HG03558 (cell line): ENCODE data around the gene CCDC50.

ENCODE experiments used
- ATAC-seq: cut with Tn5 transposase; IDR thresholded peaks from one replicate; pipeline ENCODE4 v1.9.1; 2021; ENCODE audit warnings: moderate number of reproducible peaks; ENCODE audit not compliant: unreplicated experiment; ENCODE audit errors: extremely low read depth

The CCDC50 gene

GRCh38 chr3:191412759-191413158 is 83.6 kb downstream of the CCDC50 start:
- ATAC-seq, result no peak

- ATAC-seq, result no peak
These were observed 85.1 kb downstream of the CCDC50 start for GRCh38 chr3:191414286-191414685.

GRCh38 chr3:191414732-191415131 is 85.5 kb downstream of the CCDC50 start:
- no peak for ATAC-seq

- no peak for ATAC-seq
These were observed 86.4 kb downstream of the CCDC50 start for GRCh38 chr3:191415566-191415965.

- ATAC-seq, result no peak
These were observed 88.2 kb downstream of the CCDC50 start for GRCh38 chr3:191417457-191417729.

GRCh38 chr3:191420771-191421170 is 91.6 kb downstream of the CCDC50 start:
- ATAC-seq, result no peak

GRCh38 chr3:191424881-191425280 is 95.7 kb downstream of the CCDC50 start:
- ATAC-seq, result no peak

GRCh38 chr3:191425322-191425734 is 96.1 kb downstream of the CCDC50 start:
- ATAC-seq, result no peak

GRCh38 chr3:191426311-191426710 is 97.1 kb downstream of the CCDC50 start:
- no peak for ATAC-seq

GRCh38 chr3:191428177-191428576 is 99.0 kb downstream of the CCDC50 start:
- no peak for ATAC-seq

GRCh38 chr3:191430103-191430502 is 100.9 kb downstream of the CCDC50 start:
- ATAC-seq, result no peak

GRCh38 chr3:191431160-191431822 is 102.1 kb downstream of the CCDC50 start:
- ATAC-seq, result no peak

- ATAC-seq, result no peak
These were observed 103.0 kb downstream of the CCDC50 start for GRCh38 chr3:191432162-191432561.

GRCh38 chr3:191434024-191434423 is 104.8 kb downstream of the CCDC50 start:
- no peak for ATAC-seq

- no peak for ATAC-seq
These were observed 106.8 kb downstream of the CCDC50 start for GRCh38 chr3:191435981-191436380.

GRCh38 chr3:191438150-191438814 is 109.1 kb downstream of the CCDC50 start:
- ATAC-seq, result no peak

- no peak for ATAC-seq
These were observed 111.3 kb downstream of the CCDC50 start for GRCh38 chr3:191440532-191440931.

- ATAC-seq, result no peak
These were observed 112.5 kb downstream of the CCDC50 start for GRCh38 chr3:191441687-191442086.

- ATAC-seq, result no peak
These were observed 115.4 kb downstream of the CCDC50 start for GRCh38 chr3:191444569-191444968.
